ENCODE data around the gene PLCB4.
A peak's percentile ranks its signal among the peaks of the same experiment; 100 is the strongest.

Gene PLCB4

DNA sequence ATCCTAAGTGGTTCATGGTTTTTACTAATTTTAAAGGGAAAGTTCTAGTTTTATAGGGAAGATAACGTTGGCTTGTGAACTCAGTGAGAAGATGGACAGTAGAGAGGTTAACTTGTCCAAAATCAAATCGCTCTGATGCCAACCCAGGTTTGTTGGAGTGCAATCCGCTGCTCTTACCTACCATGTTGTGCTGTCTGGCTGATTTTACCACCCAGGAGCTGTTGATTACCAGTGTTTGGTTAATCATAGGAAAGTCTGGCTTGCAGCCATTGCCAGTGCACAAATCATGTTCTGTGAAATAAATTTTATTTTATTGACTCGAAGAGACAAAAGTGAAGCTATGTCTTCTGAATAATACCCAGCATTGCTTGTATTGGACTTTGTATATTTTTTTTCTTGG is 92.4 kb downstream of the PLCB4 start:
- Histone ChIP-seq H3K9me3 (ENCODE audit: low read depth, low read length) (no peaks in the 10 kb centered on the region), H3K4me3 (peak overlapping the region; percentile 75), H3K27ac (peak overlapping the region; percentile 95), H3K9ac (ENCODE audit: insufficient read length) (peak overlapping the region; percentile 49), H3K36me3 (ENCODE audit: insufficient read depth, low read length) (no peaks in the 10 kb centered on the region)
- no peak for TF ChIP-seq POLR2AphosphoS5 (IDR thresholded peaks at IDR 0.05; ENCODE audit: borderline replicate concordance, low read depth, low read length)
- TF ChIP-seq EZH2 (IDR thresholded peaks at IDR 0.05), result no peak
- TF ChIP-seq FOXP2 (optimal IDR thresholded peaks at IDR 0.05; ENCODE audit: control extremely low read depth, extremely low read length, insufficient read depth), result no peak
- no peak for DNase-seq (ENCODE audit: low read depth, low spot score)

DNA sequence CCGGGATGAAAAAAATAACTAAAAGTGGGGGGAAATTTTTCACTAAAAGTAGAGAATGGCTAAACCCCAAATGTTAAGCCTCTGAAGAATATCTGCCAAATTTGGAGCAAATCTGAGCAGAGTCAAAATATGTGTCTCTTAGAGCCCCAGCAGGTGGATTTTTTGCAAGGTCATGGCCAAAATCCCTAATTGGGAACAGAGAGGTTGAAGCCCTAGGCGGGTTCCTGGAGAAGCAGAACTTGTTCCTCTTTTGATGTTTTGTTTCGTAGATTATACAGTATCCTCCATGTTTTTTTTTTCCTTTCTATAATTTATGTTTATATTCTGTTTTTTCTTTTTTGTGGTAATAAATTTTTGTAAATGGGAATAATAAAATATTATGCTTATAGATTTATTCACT is 94.4 kb downstream of the PLCB4 start:
- Histone ChIP-seq H3K9me3 (ENCODE audit: low read depth, low read length) (no peaks in the 10 kb centered on the region), H3K36me3 (ENCODE audit: insufficient read depth, low read length) (no peaks in the 10 kb centered on the region), H3K27ac (peak overlapping the region; percentile 68; the same call in 1 of the 2 replicates), H3K4me3 (no peak overlapping the region), H3K9ac (ENCODE audit: insufficient read length) (no peak overlapping the region)
- TF ChIP-seq POLR2AphosphoS5 (IDR thresholded peaks at IDR 0.05; ENCODE audit: borderline replicate concordance, low read depth, low read length) (no peak), FOXP2 (optimal IDR thresholded peaks at IDR 0.05; ENCODE audit: control extremely low read depth, extremely low read length, insufficient read depth) (no peak), EZH2 (IDR thresholded peaks at IDR 0.05) (no peak)
- DNase-seq (ENCODE audit: low read depth, low spot score), result no peak

DNA sequence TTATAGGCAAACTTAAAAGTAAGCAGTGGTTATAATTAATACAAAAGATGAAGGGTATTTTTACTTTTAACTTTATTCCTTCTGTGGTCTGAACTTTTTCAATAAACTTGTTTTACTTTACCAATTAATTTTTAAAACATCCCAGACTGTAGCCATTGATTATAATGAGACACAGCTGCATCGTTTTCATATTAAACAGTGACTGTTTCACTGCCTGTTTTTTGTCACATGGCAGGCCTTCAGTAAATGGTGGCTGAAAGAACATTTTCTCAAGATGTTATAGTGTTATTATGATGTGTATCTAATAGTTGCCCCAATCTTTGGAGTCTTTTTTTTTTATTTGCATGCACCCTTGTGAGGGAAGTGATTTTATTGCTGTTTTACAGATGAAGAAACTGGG is 95.1 kb downstream of the PLCB4 start:
- no peak for TF ChIP-seq EZH2 (IDR thresholded peaks at IDR 0.05)
- no peak for TF ChIP-seq POLR2AphosphoS5 (IDR thresholded peaks at IDR 0.05; ENCODE audit: borderline replicate concordance, low read depth, low read length)
- no peak for TF ChIP-seq FOXP2 (optimal IDR thresholded peaks at IDR 0.05; ENCODE audit: control extremely low read depth, extremely low read length, insufficient read depth)
- DNase-seq (ENCODE audit: low read depth, low spot score), result no peak
- Histone ChIP-seq H3K9ac (ENCODE audit: insufficient read length) (no peak overlapping the region), H3K4me3 (peak overlapping the region; percentile 10; the same call in 1 of the 2 replicates), H3K9me3 (ENCODE audit: low read depth, low read length) (no peaks in the 10 kb centered on the region), H3K36me3 (ENCODE audit: insufficient read depth, low read length) (no peaks in the 10 kb centered on the region), H3K27ac (peak overlapping the region; percentile 68)

DNA sequence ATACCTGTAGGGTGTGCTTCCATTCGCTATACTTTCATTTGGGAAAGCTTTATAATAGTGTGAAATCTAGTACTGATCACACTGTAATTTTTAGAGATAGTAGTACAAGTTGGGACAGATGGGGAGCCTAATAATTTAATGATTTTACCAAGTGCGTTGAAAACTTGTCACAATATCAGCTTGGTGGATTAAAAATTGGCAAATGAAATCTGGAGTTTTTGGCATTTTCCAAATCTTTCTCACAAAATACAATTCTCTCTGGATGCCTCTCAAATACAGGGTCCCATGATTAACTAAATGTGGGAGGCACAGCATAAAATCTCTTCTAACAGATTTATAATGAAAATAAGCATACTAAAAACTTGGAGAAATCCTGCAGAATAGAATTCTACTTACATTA is 96.4 kb downstream of the PLCB4 start:
- Histone ChIP-seq H3K27ac (no peak overlapping the region), H3K9me3 (ENCODE audit: low read depth, low read length) (no peaks in the 10 kb centered on the region), H3K4me3 (no peak overlapping the region), H3K36me3 (ENCODE audit: insufficient read depth, low read length) (no peaks in the 10 kb centered on the region), H3K9ac (ENCODE audit: insufficient read length) (no peak overlapping the region)
- DNase-seq (ENCODE audit: low read depth, low spot score), result no peak
- TF ChIP-seq EZH2 (IDR thresholded peaks at IDR 0.05) (no peak), FOXP2 (optimal IDR thresholded peaks at IDR 0.05; ENCODE audit: control extremely low read depth, extremely low read length, insufficient read depth) (no peak), POLR2AphosphoS5 (IDR thresholded peaks at IDR 0.05; ENCODE audit: borderline replicate concordance, low read depth, low read length) (no peak)

DNA sequence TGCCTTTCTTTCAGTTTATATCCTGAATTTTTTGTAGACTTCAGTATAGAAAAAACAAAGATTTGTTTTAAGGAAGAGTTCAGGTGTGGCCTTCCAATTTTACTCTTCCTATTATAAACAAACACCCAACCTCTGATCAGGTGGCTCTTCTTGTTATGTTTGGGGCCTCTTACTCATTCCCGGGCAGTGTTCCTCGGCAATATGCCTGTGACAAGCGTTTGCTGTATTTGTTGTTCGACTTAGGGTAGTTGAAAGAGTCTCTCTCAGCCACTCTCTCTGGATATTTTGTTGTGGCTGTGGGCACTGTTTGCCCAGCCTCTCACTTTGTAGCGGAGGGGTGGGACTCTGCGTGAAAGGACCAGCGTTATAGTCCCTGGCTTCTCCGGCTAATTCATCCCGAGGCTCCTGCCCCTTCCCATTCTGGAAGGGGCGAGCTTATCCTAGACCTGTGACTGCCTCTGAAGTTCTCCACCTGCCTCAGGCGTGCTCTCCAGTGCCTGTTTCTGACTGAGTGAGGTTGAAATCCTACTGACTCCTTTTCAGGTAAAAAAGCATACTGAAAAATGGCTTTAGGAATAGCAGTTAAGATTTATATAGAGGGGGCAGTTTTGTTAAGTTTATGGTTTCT is 97.4 kb downstream of the PLCB4 start:
- no peak overlapping the region for H3K9ac ChIP-seq (ENCODE audit: insufficient read length)
- no peaks in the 10 kb centered on the region for H3K36me3 ChIP-seq (ENCODE audit: insufficient read depth, low read length)
- H3K4me3 ChIP-seq, result peak overlapping the region; percentile 31
- H3K27ac ChIP-seq, result no peak overlapping the region
- no peak for DNase-seq (ENCODE audit: low read depth, low spot score)
- H3K9me3 ChIP-seq (ENCODE audit: low read depth, low read length), result no peaks in the 10 kb centered on the region
- TF ChIP-seq POLR2AphosphoS5 (IDR thresholded peaks at IDR 0.05; ENCODE audit: borderline replicate concordance, low read depth, low read length) (no peak), EZH2 (IDR thresholded peaks at IDR 0.05) (no peak), FOXP2 (optimal IDR thresholded peaks at IDR 0.05; ENCODE audit: control extremely low read depth, extremely low read length, insufficient read depth) (no peak)

DNA sequence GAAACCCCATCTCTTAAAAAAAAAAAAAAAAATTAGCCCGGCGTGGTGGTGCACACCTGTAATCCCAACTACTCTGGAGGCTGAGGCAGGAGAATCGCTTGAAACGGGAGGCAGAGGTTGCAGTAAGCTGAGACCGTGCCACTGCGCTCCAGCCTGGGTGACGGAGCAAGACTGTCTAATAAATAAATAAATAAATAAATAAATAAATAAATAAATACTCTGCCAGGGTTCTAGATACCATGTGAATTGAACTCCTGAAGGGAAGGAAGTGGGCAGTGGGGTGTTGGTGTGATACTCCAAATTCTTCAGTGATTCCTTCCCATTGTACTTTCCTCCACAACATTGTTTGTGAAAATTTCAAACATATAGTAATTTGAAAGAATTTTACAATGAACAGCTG is 100.5 kb downstream of the PLCB4 start:
- Histone ChIP-seq H3K36me3 (ENCODE audit: insufficient read depth, low read length) (no peaks in the 10 kb centered on the region), H3K9me3 (ENCODE audit: low read depth, low read length) (no peaks in the 10 kb centered on the region), H3K27ac (no peak overlapping the region), H3K9ac (ENCODE audit: insufficient read length) (no peak overlapping the region), H3K4me3 (no peak overlapping the region)
- DNase-seq (ENCODE audit: low read depth, low spot score), result no peak
- TF ChIP-seq FOXP2 (optimal IDR thresholded peaks at IDR 0.05; ENCODE audit: control extremely low read depth, extremely low read length, insufficient read depth) (no peak), POLR2AphosphoS5 (IDR thresholded peaks at IDR 0.05; ENCODE audit: borderline replicate concordance, low read depth, low read length) (no peak), EZH2 (IDR thresholded peaks at IDR 0.05) (no peak)

DNA sequence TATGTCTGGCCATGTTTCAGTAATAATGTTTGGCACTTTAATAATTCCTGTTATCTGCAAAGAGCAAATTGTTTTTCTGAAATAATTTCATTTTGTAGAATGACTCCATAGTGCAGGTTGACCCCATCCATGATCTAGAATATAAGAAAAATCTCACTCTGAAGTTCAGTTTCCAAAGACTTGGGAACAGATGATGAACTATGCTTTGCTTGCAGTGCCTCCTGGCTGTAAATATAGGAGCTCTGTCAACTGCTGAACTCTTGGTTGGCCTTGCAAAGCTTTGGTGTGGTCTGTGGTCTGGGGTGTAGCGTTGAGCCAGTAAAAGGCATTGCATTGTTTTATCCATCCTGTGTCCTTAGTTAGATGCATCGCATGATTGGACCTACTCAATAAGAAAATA is 104.0 kb downstream of the PLCB4 start:
- no peaks in the 10 kb centered on the region for H3K36me3 ChIP-seq (ENCODE audit: insufficient read depth, low read length)
- H3K9ac ChIP-seq (ENCODE audit: insufficient read length), result no peak overlapping the region
- no peak overlapping the region for H3K27ac ChIP-seq
- DNase-seq (ENCODE audit: low read depth, low spot score), result no peak
- H3K4me3 ChIP-seq, result no peak overlapping the region
- no peaks in the 10 kb centered on the region for H3K9me3 ChIP-seq (ENCODE audit: low read depth, low read length)
- no peak for TF ChIP-seq FOXP2 (optimal IDR thresholded peaks at IDR 0.05; ENCODE audit: control extremely low read depth, extremely low read length, insufficient read depth)
- TF ChIP-seq POLR2AphosphoS5 (IDR thresholded peaks at IDR 0.05; ENCODE audit: borderline replicate concordance, low read depth, low read length), result no peak
- no peak for TF ChIP-seq EZH2 (IDR thresholded peaks at IDR 0.05)

DNA sequence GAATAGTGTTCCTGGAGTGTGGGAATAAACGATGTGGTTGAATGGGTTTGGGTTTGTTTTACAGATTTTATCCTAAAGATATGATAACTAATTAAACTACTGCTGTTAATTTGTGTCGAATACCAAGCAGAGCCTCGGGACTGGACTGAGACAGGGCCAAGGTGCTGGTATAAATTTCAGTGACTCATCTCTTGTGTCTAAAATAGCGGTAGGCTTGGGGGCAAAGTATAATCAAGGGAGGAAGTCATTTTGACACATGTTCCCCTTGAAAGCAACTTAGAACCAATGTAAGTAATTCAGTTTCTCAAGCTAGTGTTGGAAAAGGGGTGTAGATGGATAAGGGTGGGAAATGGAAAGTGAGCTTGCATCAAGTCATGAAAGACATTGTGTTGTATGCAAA is 108.4 kb downstream of the PLCB4 start:
- H3K9ac ChIP-seq (ENCODE audit: insufficient read length), result no peak overlapping the region
- no peak for DNase-seq (ENCODE audit: low read depth, low spot score)
- no peaks in the 10 kb centered on the region for H3K9me3 ChIP-seq (ENCODE audit: low read depth, low read length)
- H3K4me3 ChIP-seq, result no peak overlapping the region
- H3K27ac ChIP-seq, result no peak overlapping the region
- no peak for TF ChIP-seq EZH2 (IDR thresholded peaks at IDR 0.05)
- no peak for TF ChIP-seq FOXP2 (optimal IDR thresholded peaks at IDR 0.05; ENCODE audit: control extremely low read depth, extremely low read length, insufficient read depth)
- no peak for TF ChIP-seq POLR2AphosphoS5 (IDR thresholded peaks at IDR 0.05; ENCODE audit: borderline replicate concordance, low read depth, low read length)
- H3K36me3 ChIP-seq (ENCODE audit: insufficient read depth, low read length), result no peaks in the 10 kb centered on the region
